Measurements from ENCODE around the gene PRXL2C. TPM values are rescaled to one million over a fixed set of nuclear protein-coding genes. Genes with fewer than 3 reads are reported as not detected.
A peak's percentile ranks its signal among the peaks of the same experiment; 100 is the strongest.
"Not testable (repeated sequence)": the region's sequence is repeated elsewhere in the genome, so short reads cannot be mapped to it uniquely, and the experiment has no call there.

Gene PRXL2C
- total and polyA plus RNA-seq, 2 donors from 2014 or later: 6.4 to 19.8 TPM

DNA sequence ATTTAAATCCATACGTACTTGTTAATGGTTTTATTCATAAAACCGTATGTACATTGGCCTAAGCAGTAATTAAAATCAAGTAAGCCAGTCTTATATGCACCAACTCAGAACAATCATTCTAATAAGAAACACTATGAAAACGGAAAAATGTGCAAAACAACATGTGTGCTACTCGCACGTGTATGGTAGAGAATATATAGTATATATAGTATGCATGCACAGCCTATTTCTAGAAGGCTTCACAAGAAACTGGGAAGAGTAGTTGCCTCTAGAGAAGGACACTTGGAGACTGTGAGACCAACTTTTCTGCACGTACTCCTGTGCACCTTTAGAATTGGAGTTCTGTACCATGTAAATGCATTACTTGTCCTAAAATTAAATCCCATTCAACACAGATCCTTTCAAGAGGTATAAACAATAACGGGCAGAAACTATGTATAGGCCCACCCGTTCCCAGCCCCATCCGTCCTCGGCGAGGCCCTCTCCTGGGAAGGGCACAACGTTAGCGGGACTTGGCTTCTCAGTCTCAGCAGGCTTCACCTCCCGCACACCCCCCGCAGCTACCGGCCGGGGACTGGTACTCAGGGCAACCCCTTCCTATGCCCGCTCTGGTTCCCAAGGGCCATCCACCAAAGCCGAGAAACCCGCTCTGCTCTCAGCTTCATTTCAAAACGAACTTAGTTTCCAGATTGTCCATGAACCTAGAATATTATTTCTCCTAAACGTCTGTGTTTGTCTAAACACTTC is 37.5 kb downstream of the PRXL2C start:
- Histone ChIP-seq H3K27me3 (ENCODE audit: control insufficient read depth, insufficient read depth, low read length) (no peaks in the 10 kb centered on the region), H3K9me3 (ENCODE audit: control insufficient read depth in 2 of 3, insufficient read depth in 1 of 3, low read length in 3 of 3) (no peaks in the 10 kb centered on the region), H3K4me3 (ENCODE audit: low read length in 3 of 3) (peak overlapping the region; percentile 43 to 75 (median 59)), H3K27ac (ENCODE audit: low read depth in 2 of 2, low read length in 2 of 2) (peak overlapping the region; percentile 60 to 69), H3K4me1 (ENCODE audit: control insufficient read depth in 2 of 3, insufficient read depth in 2 of 3, low read depth in 1 of 3, low read length in 3 of 3) (peaks cover 0 to 4% (median 0%) of the 10 kb centered on the region in 3 donors), H3K9ac (ENCODE audit: low read length in 3 of 3) (peak overlapping the region in 2 of 3 donors; percentile 1 to 70), H3K36me3 (ENCODE audit: control insufficient read depth in 2 of 3, insufficient read depth in 3 of 3, low read length in 3 of 3) (no peaks in the 10 kb centered on the region)
- no peak for FAIRE-seq
- intact Hi-C loops (cut with DNase I): no loop called here
- TF ChIP-seq, protein P1, sequence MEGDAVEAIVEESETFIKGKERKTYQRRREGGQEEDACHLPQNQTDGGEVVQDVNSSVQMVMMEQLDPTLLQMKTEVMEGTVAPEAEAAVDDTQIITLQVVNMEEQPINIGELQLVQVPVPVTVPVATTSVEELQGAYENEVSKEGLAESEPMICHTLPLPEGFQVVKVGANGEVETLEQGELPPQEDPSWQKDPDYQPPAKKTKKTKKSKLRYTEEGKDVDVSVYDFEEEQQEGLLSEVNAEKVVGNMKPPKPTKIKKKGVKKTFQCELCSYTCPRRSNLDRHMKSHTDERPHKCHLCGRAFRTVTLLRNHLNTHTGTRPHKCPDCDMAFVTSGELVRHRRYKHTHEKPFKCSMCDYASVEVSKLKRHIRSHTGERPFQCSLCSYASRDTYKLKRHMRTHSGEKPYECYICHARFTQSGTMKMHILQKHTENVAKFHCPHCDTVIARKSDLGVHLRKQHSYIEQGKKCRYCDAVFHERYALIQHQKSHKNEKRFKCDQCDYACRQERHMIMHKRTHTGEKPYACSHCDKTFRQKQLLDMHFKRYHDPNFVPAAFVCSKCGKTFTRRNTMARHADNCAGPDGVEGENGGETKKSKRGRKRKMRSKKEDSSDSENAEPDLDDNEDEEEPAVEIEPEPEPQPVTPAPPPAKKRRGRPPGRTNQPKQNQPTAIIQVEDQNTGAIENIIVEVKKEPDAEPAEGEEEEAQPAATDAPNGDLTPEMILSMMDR (IDR thresholded peaks at IDR 0.05; ENCODE audit: borderline replicate concordance, extremely low read depth, insufficient read depth): no peak
- peak in 4 of 5 donors; percentile 22 to 61 (median 34) for DNase-seq

DNA sequence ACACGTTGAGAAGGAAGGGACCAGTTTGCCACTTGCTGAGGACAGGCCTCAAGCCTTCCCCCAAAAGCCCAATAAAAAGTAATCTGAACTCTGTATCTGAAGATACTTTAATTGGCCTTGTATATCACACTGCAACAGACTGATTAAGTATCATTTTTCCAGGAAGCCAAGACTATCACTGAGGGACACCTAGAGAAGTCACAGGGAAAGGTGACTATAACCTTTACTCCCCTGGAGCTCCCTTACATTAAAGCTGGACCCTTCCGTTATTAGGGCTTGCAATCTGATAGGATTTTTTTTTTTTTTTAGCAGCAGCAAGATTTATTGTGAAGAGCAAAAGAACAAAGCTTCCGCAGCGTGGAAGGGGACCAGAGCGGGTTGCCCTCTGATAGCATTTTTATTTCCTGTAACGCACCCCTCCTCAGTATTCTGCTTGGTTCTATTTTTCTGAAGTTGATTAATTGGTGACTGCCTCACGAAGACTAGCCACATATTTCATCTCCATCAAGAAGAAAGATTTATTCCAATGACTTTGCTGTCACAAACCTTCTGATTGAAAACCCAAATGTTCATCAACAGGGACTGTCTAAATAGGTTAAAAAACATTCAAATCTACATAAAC is 38.2 kb downstream of the PRXL2C start:
- no peak for FAIRE-seq
- intact Hi-C loops (cut with DNase I): no loop called here
- TF ChIP-seq, protein P1 (IDR thresholded peaks at IDR 0.05; ENCODE audit: borderline replicate concordance, extremely low read depth, insufficient read depth): no peak

DNA sequence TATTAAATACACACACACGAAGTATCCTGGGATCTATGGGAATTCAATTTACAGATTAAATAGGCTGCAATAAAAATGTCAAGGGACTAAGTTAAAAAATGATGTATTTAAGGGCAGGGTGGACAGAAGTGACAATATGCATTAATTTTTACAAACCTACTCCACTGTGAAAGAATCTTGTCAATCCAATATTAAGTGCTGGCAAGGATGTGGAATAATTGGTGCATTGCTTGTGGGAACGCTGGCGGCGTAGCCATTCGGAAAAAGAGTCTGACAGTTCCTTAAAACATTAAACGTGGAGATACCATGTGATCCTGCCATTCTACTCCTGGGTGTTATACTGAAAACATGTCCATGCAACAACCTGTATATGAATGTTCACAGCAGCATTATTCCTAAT is 39.7 kb downstream of the PRXL2C start:
- intact Hi-C loops (cut with DNase I): no loop called here
- FAIRE-seq: no peak

More for the DNA sequence above, 38.2 kb downstream of the PRXL2C start:
- Histone ChIP-seq H3K9ac (ENCODE audit: low read length in 3 of 3) (no peak overlapping the region), H3K27ac (ENCODE audit: low read depth in 2 of 2, low read length in 2 of 2) (no peak overlapping the region), H3K36me3 (ENCODE audit: control insufficient read depth in 2 of 3, insufficient read depth in 3 of 3, low read length in 3 of 3) (no peaks in the 10 kb centered on the region), H3K4me1 (ENCODE audit: control insufficient read depth in 2 of 3, insufficient read depth in 2 of 3, low read depth in 1 of 3, low read length in 3 of 3) (peaks cover 0 to 4% (median 0%) of the 10 kb centered on the region in 3 donors), H3K9me3 (ENCODE audit: control insufficient read depth in 2 of 3, insufficient read depth in 1 of 3, low read length in 3 of 3) (no peaks in the 10 kb centered on the region), H3K27me3 (ENCODE audit: control insufficient read depth, insufficient read depth, low read length) (no peaks in the 10 kb centered on the region), H3K4me3 (ENCODE audit: low read length in 3 of 3) (no peak overlapping the region)
- peak in 3 of 5 donors; percentile 33 to 81 (median 65) for DNase-seq

DNA sequence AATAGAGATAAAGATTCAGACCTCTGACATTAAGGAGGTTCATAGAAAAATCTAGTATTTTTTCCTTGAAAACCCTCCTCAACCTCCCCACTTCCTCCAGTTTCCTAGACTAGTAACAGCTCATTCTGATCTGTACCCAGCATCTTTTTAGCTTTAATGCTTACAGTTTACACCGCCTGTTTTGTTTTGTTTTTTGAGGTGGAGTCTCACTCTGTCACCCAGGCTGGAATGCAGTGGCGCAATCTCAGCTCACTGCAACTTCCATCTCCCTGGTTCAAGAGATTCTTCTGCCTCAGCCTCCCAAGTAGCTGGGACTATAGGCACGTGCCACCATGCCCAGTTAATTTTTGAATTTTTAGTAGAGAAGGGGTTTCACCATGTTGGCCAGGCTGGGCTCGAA is 40.5 kb downstream of the PRXL2C start:
- FAIRE-seq; H3K9ac ChIP-seq (ENCODE audit: low read length in 3 of 3); H3K4me1 ChIP-seq (ENCODE audit: control insufficient read depth in 2 of 3, insufficient read depth in 2 of 3, low read depth in 1 of 3, low read length in 3 of 3); H3K4me3 ChIP-seq (ENCODE audit: low read length in 3 of 3); DNase-seq; H3K36me3 ChIP-seq (ENCODE audit: control insufficient read depth in 2 of 3, insufficient read depth in 3 of 3, low read length in 3 of 3); H3K27ac ChIP-seq (ENCODE audit: low read depth in 2 of 2, low read length in 2 of 2); intact Hi-C loops (cut with DNase I); H3K9me3 ChIP-seq (ENCODE audit: control insufficient read depth in 2 of 3, insufficient read depth in 1 of 3, low read length in 3 of 3); H3K27me3 ChIP-seq (ENCODE audit: control insufficient read depth, insufficient read depth, low read length): not testable (repeated sequence)

More for the DNA sequence above, 39.7 kb downstream of the PRXL2C start:
- H3K9ac ChIP-seq (ENCODE audit: low read length in 3 of 3): no peak overlapping the region
- peaks cover 0 to 4% (median 0%) of the 10 kb centered on the region in 3 donors for H3K4me1 ChIP-seq (ENCODE audit: control insufficient read depth in 2 of 3, insufficient read depth in 2 of 3, low read depth in 1 of 3, low read length in 3 of 3)
- H3K27ac ChIP-seq (ENCODE audit: low read depth in 2 of 2, low read length in 2 of 2): no peak overlapping the region
- H3K9me3 ChIP-seq (ENCODE audit: control insufficient read depth in 2 of 3, insufficient read depth in 1 of 3, low read length in 3 of 3): no peaks in the 10 kb centered on the region
- no peak overlapping the region for H3K4me3 ChIP-seq (ENCODE audit: low read length in 3 of 3)
- TF ChIP-seq, protein P1 (IDR thresholded peaks at IDR 0.05; ENCODE audit: borderline replicate concordance, extremely low read depth, insufficient read depth): no peak
- no peaks in the 10 kb centered on the region for H3K36me3 ChIP-seq (ENCODE audit: control insufficient read depth in 2 of 3, insufficient read depth in 3 of 3, low read length in 3 of 3)
- H3K27me3 ChIP-seq (ENCODE audit: control insufficient read depth, insufficient read depth, low read length): no peaks in the 10 kb centered on the region
- DNase-seq: no peak
